Endometrial microvascular endothelial cells (primary cell): Measurements from ENCODE around the gene TASP1. TPM values are rescaled to one million over a fixed set of nuclear protein-coding genes. Genes with fewer than 3 reads are reported as not detected.

Experiments used
- in situ Hi-C: cut with HindIII; loops from 2 replicates; pipeline ENCODE4 v1.10.0; 2017; ENCODE audit warnings: low sequenced_read_pairs, low pct_unique_long_range_greater_than_20kb; ENCODE audit errors: inconsistent ontology term
- total RNA-seq: library from RNA; depleted of rRNA; stranded (reverse); fragments of >200 nt; gene quantifications from one replicate; pipeline ENCODE4 v1.2.3, GENCODE V29; 2015; ENCODE audit errors: inconsistent ontology term

The TASP1 gene
- total RNA-seq, 1 donor from 2014 or later, result 10.2 TPM

DNA sequence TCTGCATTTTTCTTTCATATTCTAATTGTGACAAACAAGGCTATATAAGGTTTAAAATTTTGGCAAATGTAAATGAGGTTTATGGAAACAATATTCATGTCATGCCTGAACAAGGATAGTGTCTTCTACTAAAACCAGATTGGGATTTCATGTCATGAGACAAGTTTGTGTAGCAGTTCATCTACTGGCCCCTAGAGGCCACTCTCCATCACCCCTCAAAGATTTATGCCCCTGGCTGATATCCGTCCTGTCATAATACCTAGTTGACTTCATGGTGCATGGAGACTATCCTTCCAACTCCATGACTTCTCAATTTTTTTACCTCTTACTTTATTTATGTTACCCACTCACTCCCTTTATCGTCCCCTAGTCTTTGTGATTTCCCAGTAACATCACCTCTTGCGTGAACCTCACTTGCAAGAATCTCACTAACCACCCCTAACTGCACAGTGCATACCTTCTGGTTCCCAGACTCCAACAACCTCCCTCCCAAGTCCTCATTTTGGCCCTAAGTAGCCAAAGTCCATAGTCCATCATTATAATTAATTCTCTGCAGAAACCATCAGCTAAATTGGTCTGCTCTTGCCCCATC, 179.8 kb downstream of the TASP1 start:
- in situ Hi-C loops, result no loop called here

DNA sequence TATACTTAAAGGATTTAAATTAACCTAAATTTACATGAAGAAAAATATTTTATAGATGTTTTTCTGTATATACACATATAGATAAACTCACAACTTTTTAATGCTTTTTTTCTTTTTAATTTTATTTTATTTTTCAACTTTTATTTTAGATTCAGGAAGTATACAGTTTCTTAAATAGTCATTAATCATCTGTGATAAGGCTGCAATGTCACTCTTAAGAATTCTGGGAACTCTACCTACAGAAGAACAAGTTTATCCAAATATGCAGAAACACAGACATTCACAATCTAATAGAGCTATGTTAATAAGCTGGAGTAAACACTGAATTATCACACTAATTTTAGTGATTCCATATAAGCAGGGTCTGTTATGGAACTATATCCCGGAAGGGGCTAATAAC, 181.2 kb downstream of the TASP1 start:
- in situ Hi-C loops, result no loop called here

DNA sequence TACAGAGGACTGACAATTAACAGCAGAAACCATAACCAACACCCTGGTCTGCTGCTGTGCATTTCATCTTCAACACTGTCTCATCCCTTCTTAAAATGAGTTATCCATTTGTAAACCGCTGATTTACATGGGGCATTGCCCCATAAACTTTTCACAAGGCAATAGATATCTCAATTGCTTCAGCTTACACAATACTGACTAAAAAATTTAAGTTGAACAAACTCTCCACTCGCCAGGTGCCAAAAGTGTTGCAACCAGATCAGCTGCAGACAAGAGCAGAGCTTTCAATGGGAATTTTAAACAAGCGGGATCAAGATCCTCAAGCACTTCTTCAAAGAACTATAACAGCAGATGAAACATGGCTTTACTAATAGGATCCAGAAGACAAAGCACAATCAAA, 183.0 kb downstream of the TASP1 start:
- in situ Hi-C loops, result no loop called here

DNA sequence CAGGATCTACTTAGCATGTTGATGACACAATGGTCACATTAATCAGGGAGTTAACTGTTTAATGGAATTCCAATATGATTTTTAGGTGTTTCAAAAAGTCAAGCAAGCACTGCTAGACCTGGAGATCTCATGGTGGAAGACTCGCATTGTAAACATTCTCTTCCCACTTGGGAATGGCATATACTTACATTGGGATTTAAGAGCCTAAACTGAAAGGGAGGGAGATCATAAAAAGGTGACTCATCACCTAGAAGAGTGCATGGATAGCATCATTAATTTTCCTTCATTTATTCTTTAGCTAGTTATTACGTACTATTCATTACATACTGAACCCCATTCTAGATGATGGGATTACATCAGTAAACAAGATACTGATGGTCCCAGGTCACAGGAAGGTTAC, 185.4 kb downstream of the TASP1 start:
- in situ Hi-C loops, result no loop called here

DNA sequence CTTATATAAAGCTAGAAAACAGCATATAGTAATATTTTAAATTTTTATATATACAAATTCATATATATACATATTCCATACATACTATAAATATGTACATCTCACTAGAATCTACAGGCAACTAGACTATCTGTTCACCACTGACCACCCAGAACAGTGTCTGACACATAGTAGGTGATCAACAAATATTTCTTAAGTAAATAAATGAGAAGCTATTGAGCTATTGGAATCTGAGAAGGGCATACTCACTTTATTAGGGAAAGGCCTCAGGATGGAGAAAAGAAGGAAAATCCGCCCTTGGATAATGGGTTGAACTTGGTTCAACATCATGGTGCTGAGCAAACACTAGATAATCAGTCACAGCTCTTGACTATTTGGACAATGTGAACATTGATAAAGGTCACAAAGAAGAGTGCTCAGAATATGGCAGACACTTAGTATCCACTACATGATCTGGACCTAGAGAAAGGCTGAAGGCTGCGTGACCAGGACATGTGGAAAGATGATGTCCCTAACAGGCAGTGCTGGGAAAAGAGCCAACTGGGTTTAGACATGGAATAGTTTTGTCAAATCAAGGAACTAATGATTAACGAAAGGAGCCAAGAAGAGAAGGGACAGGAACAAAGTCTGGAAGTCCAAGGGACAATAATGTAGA, 186.1 kb downstream of the TASP1 start:
- in situ Hi-C loops, result no loop called here

DNA sequence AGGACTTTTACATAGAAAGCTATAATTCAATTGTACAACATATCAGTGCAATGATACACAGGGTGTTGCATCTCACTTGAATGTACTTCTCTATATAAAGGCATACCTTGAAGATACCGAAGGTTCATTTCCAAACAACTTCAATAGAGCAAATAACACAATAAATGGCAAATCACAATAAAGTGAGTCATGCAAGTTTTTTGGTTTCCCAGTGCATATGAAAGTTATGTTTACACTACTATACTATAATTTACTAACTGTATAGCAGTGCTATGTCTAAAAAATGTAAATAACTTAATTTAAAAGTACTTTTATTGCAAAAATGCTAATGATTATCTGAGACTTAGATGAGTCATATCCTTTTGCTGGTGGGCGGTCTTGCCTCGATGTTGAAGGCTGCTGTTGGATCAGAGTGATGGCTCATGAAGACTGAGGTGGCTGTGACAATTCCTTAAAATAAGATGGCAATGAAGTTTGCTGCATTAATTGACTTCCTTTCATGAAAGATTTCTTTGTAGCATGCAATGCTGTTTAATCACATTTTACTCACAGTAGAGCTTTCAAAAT, 188.8 kb downstream of the TASP1 start:
- in situ Hi-C loops, result no loop called here

DNA sequence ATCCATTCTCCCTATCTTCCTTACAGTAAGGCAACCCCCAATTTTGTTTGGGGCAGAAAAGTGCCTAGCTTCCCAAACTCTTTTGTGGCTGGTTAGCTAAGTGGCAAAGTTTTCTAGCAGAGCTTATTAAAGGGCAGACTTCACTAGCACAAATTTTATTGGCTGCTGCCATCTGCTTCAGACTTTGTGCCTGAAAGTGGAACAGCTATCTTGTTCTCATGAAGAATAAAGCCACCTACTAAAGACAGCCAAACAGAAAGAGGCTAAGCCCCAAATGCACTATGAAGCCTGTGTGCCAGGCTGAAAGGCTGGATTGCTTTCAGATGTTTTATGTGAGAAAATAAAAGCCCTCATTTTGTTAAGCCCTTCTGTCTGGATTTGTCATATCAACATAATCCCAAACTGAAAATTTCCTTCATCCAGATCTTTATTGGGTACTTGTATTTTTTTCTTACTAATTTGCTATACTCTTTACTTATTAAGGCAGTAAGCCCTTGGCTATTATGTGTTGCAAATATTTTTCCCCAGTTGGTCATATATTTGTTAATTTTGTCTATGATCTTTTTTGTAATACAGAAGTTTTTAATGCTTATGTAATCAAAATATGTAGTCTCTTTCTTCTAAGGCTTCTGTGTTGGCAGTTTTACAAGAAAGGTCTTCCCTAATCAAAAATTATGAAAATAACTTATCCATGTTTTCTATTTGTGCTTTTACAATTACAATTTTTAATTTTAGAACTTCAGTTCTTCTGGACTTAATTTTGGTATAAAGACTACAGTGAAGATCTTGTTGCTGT, 191.1 kb downstream of the TASP1 start:
- in situ Hi-C loops, result no loop called here

DNA sequence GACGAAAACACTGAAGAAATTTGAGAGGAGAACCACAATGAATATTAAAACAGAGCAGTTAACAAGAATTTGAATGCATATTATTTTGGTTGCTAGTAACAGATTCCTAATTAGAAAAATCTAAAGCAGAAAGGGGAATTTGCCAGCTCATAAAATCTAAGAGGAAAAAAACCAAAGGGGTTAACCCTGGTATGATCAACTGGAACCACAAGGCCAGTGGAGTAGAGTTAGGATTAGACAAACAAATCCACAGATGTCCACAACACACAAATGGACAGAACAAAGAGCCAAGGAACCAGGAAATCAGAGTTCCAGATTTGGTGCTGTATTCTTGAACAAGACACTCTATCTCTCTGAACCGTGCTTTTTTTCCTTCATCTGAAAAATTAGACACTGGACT, 195.0 kb downstream of the TASP1 start:
- in situ Hi-C loops, result no loop called here

DNA sequence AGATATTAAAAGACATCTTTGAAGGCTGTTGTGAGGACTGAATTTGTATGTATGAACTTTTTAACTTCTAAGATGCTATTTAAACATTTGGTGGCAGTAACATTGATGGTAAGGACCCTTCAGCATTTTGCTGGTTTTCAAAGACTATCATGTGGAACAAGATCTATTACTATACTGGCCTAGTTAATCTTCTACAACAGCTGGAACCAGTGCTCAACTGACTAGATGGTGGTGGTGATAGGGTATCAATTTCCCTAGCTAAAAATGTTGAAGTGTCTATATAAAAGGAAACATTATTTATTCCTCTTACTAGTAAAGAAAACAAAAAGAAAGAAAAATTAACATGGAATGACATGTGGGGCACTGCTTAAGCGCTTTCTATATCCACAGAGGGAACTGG, 195.7 kb downstream of the TASP1 start:
- in situ Hi-C loops, result no loop called here

DNA sequence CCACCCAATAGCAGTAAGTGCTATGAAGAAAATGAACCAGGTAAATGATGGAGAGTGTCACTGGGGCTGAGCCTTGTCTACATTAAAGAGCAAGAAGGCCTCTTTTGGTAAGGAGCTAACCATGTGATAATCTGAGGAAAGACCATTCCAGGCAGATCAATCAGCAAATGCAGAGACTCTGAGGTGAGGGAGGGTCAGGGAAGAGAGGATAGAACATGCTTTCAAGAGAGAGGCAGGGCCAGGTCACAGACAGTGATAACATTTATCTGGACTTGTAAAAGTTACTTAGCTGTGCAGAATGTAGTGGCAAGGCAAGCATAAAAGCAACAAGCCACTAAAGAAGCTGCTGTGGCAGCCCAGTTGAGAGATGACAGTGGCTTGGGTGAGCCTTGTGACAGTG, 197.3 kb downstream of the TASP1 start:
- in situ Hi-C loops, result no loop called here

DNA sequence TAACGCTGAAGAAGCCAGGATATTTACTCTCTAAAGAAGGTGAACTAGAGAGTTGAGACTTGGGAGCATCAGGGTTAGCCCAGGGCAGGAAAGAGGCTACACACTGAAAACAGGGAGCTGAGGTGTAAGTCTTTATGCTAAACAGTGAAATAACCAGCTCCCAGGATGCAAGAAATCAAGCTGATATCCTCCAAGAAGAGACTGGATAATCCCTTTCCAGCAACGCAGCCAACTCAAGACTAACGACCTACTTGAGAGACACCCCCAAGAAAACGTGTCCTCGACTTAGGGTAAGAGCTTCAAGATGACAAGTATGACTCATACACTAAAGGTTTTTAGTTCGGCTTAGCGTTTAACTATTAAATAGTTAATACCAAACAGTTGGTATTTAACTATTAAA, 202.2 kb downstream of the TASP1 start:
- in situ Hi-C loops, result no loop called here

DNA sequence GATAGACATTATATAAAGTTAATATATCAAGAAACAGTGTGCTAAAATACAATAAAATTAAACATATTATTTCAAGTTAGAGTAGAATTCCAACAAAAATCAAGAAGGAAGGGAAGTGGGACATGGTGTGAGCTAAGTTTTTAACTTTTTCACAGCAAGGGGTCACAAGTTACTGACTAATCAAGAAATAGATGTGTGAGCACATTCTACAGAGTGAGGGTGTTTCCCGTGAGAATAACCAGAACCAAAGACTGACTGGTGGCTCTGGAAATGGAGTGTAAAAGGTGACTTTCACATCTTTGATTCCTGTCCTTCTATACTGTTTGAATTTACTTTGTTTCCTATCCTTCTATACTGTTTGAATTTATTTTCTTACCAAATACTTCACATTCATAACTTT, 206.6 kb downstream of the TASP1 start:
- in situ Hi-C loops, result no loop called here

DNA sequence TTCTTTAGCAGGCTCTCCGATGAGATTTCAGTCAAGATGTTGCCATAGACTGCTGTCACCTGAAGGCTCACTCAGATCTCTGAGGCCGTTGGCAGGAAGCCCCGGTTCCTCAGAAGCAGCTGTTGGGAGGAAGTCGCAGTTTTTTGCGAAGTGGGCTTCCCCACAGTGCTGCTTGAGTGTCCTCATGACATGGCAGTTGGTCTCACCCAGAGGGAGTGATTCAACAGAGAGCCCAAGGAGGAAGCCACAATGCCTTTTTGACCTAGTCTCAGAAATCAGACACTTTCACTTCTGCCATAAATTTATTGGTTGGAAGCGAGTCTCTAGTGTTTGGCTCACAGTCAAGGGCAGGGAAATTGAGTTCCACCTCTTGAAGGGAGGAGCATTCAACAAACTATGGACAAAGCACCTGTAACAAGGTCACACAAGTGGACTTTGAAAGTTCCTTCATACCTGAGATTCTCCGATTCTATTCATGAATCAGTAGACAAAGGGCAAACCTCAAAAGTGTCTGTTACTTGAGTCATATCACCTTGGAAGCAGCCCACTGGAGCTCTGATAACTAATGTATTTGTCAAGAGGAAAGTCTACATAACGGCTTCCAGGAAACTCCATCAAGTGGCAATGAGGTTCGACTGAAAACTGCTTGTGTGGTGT, 208.3 kb downstream of the TASP1 start:
- in situ Hi-C loops, result no loop called here

DNA sequence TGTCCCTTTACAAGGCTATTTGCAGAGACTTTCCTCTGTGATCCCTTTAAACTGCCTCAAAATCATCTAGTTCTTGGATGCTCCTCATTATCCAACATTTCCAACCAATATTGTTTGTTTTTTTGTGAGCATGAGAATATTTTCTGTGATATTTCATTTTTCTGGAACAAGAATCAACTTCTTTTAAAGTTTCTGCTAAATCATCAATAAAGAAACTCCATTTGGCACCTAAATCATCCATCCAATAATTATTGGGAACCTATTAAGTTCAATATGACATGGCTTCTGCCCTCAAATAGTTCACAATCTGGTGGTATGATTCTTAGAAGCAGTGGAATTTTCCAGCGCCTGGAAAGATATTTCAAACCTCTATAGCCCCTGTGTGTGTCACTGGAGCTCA, 210.0 kb downstream of the TASP1 start:
- in situ Hi-C loops, result no loop called here

DNA sequence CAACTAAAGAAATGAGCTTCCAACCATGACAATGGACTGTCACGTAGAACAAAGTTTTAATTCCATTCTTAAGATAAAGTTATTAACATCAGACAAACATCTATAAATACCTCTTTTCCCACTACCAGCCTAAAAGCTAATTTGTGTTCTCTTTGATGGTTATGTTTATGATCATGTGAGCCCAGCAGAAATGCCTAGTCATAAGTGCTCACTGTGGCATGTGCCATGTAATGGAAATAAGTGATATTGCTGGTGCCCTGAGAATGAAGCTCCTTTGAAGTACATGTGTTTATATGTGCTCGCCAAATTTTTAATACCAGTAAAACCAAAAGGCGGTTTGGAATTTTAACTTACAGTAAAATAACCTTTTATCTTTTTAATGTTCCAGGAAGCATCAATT, 211.9 kb downstream of the TASP1 start:
- in situ Hi-C loops, result no loop called here

DNA sequence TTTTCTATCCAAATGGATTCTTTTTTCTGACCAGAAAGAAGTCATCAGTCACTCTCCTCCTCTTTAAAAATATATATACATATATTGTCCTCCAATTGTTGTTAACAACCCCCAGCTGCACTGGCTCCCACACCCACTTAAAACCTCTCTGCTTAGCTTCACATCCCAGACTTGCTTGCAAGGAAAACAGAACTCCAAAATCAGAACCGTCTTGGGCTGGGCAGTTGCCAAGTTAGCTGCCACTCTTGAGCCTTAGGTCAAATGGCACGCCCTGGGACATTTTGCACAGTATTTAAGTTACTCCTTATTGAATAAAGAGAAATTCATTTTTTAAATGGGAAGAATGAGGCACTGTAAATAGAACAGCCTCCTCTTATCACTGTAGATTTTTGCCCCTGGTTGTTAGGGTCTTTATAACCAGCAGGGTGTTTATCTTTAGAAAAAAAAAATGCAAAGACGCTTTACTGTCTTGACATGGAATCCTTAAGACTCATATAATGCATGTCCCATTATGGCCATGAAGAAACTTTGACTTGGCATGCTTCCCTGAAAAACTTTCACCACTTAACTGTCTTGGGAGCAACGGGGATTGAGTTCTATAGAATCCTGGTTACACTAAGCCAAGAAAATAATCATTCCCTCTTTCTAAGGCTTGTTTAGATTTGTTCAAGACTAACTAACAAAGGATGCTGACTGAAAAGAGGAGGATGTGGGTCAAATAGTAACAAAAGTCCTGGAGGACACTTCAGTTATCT, 213.2 kb downstream of the TASP1 start:
- in situ Hi-C loops, result no loop called here

DNA sequence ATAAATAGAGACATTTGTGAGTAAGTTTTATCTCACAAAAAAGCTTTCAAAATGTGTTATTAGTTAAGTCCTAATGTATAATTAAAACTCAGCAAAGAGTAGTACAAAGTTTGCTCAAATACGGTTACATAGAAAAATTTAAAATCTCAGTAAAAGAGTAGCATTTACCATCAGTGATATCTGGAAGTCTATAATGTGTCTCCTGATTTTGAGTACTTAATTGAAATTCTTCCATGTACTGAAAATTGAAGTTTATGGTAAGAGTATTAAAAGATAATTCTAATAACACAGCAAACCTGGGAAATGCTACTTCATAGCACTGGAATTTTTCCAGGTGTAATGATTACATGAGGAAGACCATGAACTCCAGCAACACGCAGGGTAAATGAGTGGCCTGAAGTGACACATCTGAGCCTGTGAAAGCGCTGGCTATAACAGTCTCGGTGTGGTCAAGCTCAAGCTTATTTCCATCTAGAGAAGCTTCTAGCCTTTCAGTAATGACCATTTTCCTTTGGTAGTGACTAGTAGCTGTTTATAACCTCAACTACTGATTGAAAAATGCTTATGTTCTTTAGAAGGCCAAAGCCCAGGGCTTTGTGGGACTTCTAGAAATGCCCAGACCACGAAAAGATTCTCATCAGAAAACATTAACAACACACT, 214.4 kb downstream of the TASP1 start:
- in situ Hi-C loops, result no loop called here

DNA sequence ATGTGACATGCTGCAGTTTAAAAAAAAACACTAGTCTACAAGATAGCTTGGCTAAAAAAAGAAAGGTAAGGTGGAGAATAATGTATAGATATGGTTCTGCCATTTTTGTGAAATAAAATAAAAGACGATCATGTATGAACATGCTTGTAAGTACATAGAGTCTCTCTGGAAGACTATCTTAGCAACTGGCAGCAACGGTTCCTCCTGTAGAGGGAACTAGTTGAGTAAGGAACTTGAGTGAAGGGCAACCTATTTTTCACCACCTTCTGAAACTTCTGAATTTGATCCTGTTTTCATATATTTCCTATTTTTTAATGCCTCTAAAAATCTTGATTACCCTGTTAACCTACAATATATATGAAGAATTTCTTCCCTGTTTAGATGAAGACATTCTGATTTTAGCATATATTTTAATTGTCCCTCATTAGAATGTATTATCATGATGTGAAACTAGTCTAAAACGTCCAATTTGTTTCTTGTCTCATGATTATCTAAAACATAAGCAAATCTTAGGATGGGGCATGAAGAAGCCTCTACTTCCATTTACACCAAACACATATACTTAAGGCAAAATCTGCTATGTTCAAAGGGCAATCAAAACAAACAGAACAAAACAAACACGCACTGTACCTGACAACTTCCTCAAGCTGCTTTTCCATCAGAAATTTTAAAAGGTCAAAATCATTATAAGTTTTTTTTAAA, 215.1 kb downstream of the TASP1 start:
- in situ Hi-C loops, result no loop called here
